Stimulated activated CD8-positive, alpha-beta memory T cell treated with anti-CD3 and anti-CD28 coated beads, Interleukin-4, amount 100 ng/mL, for 24 hours (primary cell): ENCODE measurements around the gene MN1.

ENCODE experiments used
- DNase-seq: peaks from one replicate; pipeline ENCODE4 v3.0.0-alpha.2; 2020; ENCODE audit warnings: low read depth

The MN1 gene

GRCh38 chr22:27785831-27786230 is 15.7 kb downstream of the MN1 start:
- DNase-seq: no peak

GRCh38 chr22:27784120-27784475 is 17.5 kb downstream of the MN1 start:
- DNase-seq: no peak

- DNase-seq: no peak
Observed at GRCh38 chr22:27783436-27784119, 18.0 kb downstream of the MN1 start.

- DNase-seq: no peak
Observed at GRCh38 chr22:27782088-27782487, 19.5 kb downstream of the MN1 start.

- DNase-seq: no peak
Observed at GRCh38 chr22:27780161-27780575, 21.4 kb downstream of the MN1 start.

- no peak for DNase-seq
Observed at GRCh38 chr22:27779643-27780042, 21.9 kb downstream of the MN1 start.

- no peak for DNase-seq
Observed at GRCh38 chr22:27778294-27779090, 23.1 kb downstream of the MN1 start.

GRCh38 chr22:27777128-27777527 is 24.4 kb downstream of the MN1 start:
- DNase-seq: no peak

GRCh38 chr22:27776650-27776958 is 25.0 kb downstream of the MN1 start:
- DNase-seq: no peak

GRCh38 chr22:27775758-27776649 is 25.6 kb downstream of the MN1 start:
- DNase-seq: no peak

- DNase-seq: no peak
Observed at GRCh38 chr22:27775087-27775698, 26.4 kb downstream of the MN1 start.

- DNase-seq: no peak
Observed at GRCh38 chr22:27774200-27774599, 27.4 kb downstream of the MN1 start.

GRCh38 chr22:27772984-27773498 is 28.5 kb downstream of the MN1 start:
- DNase-seq: no peak

GRCh38 chr22:27772081-27772983 is 29.2 kb downstream of the MN1 start:
- DNase-seq: no peak

- no peak for DNase-seq
Observed at GRCh38 chr22:27771637-27772036, 29.9 kb downstream of the MN1 start.

GRCh38 chr22:27769012-27769411 is 32.5 kb downstream of the MN1 start:
- DNase-seq: no peak

- no peak for DNase-seq
Observed at GRCh38 chr22:27768027-27768653, 33.4 kb downstream of the MN1 start.

GRCh38 chr22:27766679-27767078 is 34.9 kb downstream of the MN1 start:
- no peak for DNase-seq

- DNase-seq: no peak
Observed at GRCh38 chr22:27765706-27766291, 35.8 kb downstream of the MN1 start.

GRCh38 chr22:27764722-27765236 is 36.8 kb downstream of the MN1 start:
- no peak for DNase-seq
